Spleen (tissue), 11 donors: Measurements from ENCODE around the gene CNDP2. TPM values are rescaled to one million over a fixed set of nuclear protein-coding genes. Genes with fewer than 3 reads are reported as not detected.

Experiments used
- DNase-seq: peaks from one replicate; pipeline ENCODE4 v3.0.0-alpha.2; 2020
- H3K27ac ChIP-seq, 8 donors: fragments of 200-600 bp; sonication (generic) in 7 of 8; 1 replicate in 4 of 8; 2 replicates in 4 of 8; pipeline versions ENCODE4 v1.5.0 to v1.8.0; 2016 to 2021; ENCODE audit warnings: inconsistent platforms in 4 of 8, mild to moderate bottlenecking in 4 of 8, moderate library complexity in 1 of 8
- H3K27me3 ChIP-seq, 7 donors: fragments of 200-600 bp; sonication (generic) in 6 of 7; replicated peaks in 1 of 7; 1 replicate in 4 of 7; 2 replicates in 3 of 7; pipeline versions ENCODE4 v1.5.0 to v1.8.0; 2016 to 2021; ENCODE audit warnings: inconsistent platforms in 3 of 7, mild to moderate bottlenecking in 1 of 7
- H3K36me3 ChIP-seq, 6 donors: fragments of 200-600 bp; sonication (generic) in 5 of 6; 1 replicate in 4 of 6; 2 replicates in 2 of 6; pipeline versions ENCODE4 v1.5.0 to v1.8.0; 2016 to 2021; ENCODE audit warnings: inconsistent platforms in 2 of 6
- H3K4me1 ChIP-seq, 6 donors: fragments of 200-600 bp; sonication (generic) in 5 of 6; 1 replicate in 3 of 6; 2 replicates in 3 of 6; pipeline versions ENCODE4 v1.5.0 to v1.8.0; 2016 to 2021; ENCODE audit warnings: inconsistent platforms in 3 of 6
- H3K4me3 ChIP-seq, 8 donors: fragments of 200-600 bp; sonication (generic) in 7 of 8; 1 replicate in 4 of 8; 2 replicates in 4 of 8; pipeline versions ENCODE4 v1.5.0 to v1.8.0; 2016 to 2021; ENCODE audit warnings: inconsistent platforms in 4 of 8, mild to moderate bottlenecking in 4 of 8, moderate library complexity in 2 of 8
- H3K9me3 ChIP-seq, 8 donors: fragments of 200-600 bp; sonication (generic) in 7 of 8; 1 replicate in 4 of 8; 2 replicates in 4 of 8; pipeline versions ENCODE4 v1.5.0 to v1.8.0; 2016 to 2021; ENCODE audit warnings: inconsistent platforms in 4 of 8
- CTCF ChIP-seq, 11 experiments: fragments of 200-600 bp in 7 of 11; fragments of 450-650 bp in 4 of 11; sonication (generic) in 4 of 11; IDR thresholded peaks in 8 of 11; conservative IDR thresholded peaks in 3 of 11; 1 replicate in 7 of 11; 2 replicates in 4 of 11; pipeline versions ENCODE4 v1.4.0 to v1.8.0; 2016 to 2021; ENCODE audit warnings: antibody characterized with exemption in 11 of 11, inconsistent platforms in 4 of 11, mild to moderate bottlenecking in 1 of 11
- POLR2A ChIP-seq, 3 donors: fragments of 450-650 bp; IDR thresholded peaks; one replicate each; pipeline ENCODE4 v1.5.1; 2017; ENCODE audit warnings: antibody characterized with exemption in 3 of 3, mild to moderate bottlenecking in 1 of 3
- POLR2AphosphoS5 ChIP-seq, 3 donors: sonication (generic); formaldehyde crosslinking; IDR thresholded peaks; one replicate each; pipeline ENCODE4 v1.5.1; 2017; ENCODE audit warnings: antibody characterized with exemption in 3 of 3
- WGBS, 5 donors: extraction: QIAGEN DNeasy Blood & Tissue Kit in 3 of 5; methylation state at CpG; one replicate each; pipeline versions ENCODE4 v1.1.5 to v1.1.7; 2013 to 2018; 5-methylcytosine and 5-hydroxymethylcytosine counted together
- intact Hi-C: fragments of 100-400 bp; cut with DNase I; formaldehyde crosslinking; loops from one replicate; pipeline ENCODE4 v1.15.0; 2023; ENCODE audit warnings: low total_unique reads
- polyA plus RNA-seq, 3 donors: library from polyadenylated mRNA; stranded (reverse); fragments of 200-250 nt; gene quantifications; one replicate each; pipeline ENCODE4 v1.2.1, GENCODE V29; 2013
- total RNA-seq, 7 donors: library from RNA; depleted of rRNA in 3 of 7; stranded (reverse); fragments of >200 nt in 3 of 7; fragmentation: NEBNext Ultra II Directional in 4 of 7; extraction: Animal tissue kit (Norgen Biotek cat#: 25700) in 4 of 7; gene quantifications; one replicate each; pipeline versions ENCODE4 v1.1.0 to v1.2.1, GENCODE V29; 2016 to 2021
- donor health status: healthy with polysubstance abuse.
- donor health status: DM: no; HTN: no; CAD: no; lungs with moderate emphysema.
- donor health status: DM: no; HTN: no; CAD: no.
- donor health status: Bipolar disorder and iron deficiency.
- donor health status: healthy.
- donor health status: DM: no; HTN: no; CAD: no.
- donor health status: DM: yes; HTN: yes; CAD: no.

Gene CNDP2
- total and polyA plus RNA-seq, 10 donors: 102 to 310 (median 271) TPM

DNA sequence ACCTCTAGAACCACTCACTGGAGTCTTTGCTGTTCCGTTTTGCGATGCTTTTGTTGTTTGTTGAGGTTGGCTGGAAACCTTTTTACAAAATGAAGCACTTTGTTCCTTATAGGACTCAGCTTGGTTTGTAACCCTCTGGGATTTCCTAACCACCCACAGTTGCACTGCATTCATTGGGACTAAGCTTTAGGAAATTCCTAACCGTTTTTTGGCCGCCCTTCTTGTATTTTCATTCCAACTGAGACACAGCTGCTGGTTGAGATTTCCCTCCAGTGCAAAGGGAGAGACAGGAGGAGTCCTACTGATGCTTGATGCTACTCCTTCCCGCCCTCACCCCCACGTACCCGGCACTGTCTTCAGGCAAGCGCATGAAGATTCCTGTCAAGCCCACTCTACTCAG lies 32.9 kb upstream of the CNDP2 start:
- intact Hi-C loops: no loop called here
- Histone ChIP-seq H3K36me3 (no peaks in the 10 kb centered on the region), H3K4me1 (no peaks in the 10 kb centered on the region), H3K27me3 (peaks cover 0 to 26% (median under 1%) of the 10 kb centered on the region in 7 donors), H3K4me3 (no peak overlapping the region), H3K9me3 (no peaks in the 10 kb centered on the region), H3K27ac (no peak overlapping the region)
- TF ChIP-seq CTCF (IDR thresholded peaks at IDR 0.05 in 8 of 11, conservative IDR thresholded peaks at IDR 0.05 in 3 of 11) (no peak), POLR2A (IDR thresholded peaks at IDR 0.05) (no peak), POLR2AphosphoS5 (IDR thresholded peaks at IDR 0.05) (no peak)
- DNase-seq: no peak
- 82 to 91% (median 87%) methylated on average over 8 of the region's 8 CpGs for WGBS, 5 donors

DNA sequence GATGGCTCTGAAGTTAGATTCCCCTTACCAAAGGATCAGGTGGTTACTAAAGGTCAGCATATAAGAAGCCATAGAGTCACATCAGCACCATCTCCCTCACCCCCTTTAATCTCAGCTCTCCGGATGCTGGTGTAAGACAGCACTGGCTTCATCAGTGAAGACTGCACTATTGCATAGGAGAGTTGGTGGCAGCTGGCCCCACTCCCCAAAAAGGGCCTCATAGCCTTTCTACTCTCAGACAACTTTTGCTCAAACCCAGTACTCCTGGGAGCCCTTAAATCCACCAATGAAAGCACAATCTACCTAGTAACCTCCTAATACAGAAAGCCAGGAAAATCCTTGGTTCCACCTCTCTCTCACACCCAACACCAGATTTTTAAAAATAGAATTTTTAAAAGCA lies 32.2 kb upstream of the CNDP2 start:
- Histone ChIP-seq H3K36me3 (no peaks in the 10 kb centered on the region), H3K4me1 (no peaks in the 10 kb centered on the region), H3K27ac (no peak overlapping the region), H3K4me3 (no peak overlapping the region), H3K27me3 (peaks cover 0 to 18% (median 0%) of the 10 kb centered on the region in 7 donors), H3K9me3 (no peaks in the 10 kb centered on the region)
- TF ChIP-seq POLR2A (IDR thresholded peaks at IDR 0.05) (no peak), POLR2AphosphoS5 (IDR thresholded peaks at IDR 0.05) (no peak), CTCF (IDR thresholded peaks at IDR 0.05 in 8 of 11, conservative IDR thresholded peaks at IDR 0.05 in 3 of 11) (no peak)
- no peak for DNase-seq
- 91 to 100% (median 94%) methylated on average over 1 of the region's 1 CpG for WGBS, 5 donors
- intact Hi-C loops: no loop called here

DNA sequence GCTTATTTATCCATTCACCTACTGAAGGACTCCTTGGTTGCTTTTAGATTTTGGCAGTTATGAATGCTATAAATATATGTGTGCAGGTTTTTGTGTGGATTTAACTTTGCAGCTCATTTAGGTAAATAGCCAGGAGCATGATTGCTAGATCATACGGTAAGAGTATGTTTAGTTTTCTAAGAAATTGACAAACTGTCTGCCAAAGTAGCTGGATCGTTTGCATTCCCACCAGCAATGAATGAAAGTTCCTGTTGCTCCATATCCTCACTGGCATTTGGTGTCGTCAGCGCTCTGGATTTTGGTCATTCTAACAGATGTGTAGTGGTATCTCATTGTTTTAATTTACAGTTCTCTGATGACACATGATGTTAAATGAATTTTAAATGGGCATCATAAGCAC lies 30.4 kb upstream of the CNDP2 start:
- H3K9me3 ChIP-seq: peaks cover 0 to 11% (median 5%) of the 10 kb centered on the region in 8 donors
- intact Hi-C loops: no loop called here
- peaks cover 0 to 9% (median 0%) of the 10 kb centered on the region in 7 donors for H3K27me3 ChIP-seq
- no peak for DNase-seq
- TF ChIP-seq CTCF (IDR thresholded peaks at IDR 0.05 in 8 of 11, conservative IDR thresholded peaks at IDR 0.05 in 3 of 11) (no peak), POLR2AphosphoS5 (IDR thresholded peaks at IDR 0.05) (no peak), POLR2A (IDR thresholded peaks at IDR 0.05) (no peak)
- no peak overlapping the region for H3K4me3 ChIP-seq
- no peaks in the 10 kb centered on the region for H3K36me3 ChIP-seq
- H3K27ac ChIP-seq: no peak overlapping the region
- no peaks in the 10 kb centered on the region for H3K4me1 ChIP-seq
- 73 to 93% (median 79%) methylated on average over 4 of the region's 4 CpGs for WGBS, 5 donors

DNA sequence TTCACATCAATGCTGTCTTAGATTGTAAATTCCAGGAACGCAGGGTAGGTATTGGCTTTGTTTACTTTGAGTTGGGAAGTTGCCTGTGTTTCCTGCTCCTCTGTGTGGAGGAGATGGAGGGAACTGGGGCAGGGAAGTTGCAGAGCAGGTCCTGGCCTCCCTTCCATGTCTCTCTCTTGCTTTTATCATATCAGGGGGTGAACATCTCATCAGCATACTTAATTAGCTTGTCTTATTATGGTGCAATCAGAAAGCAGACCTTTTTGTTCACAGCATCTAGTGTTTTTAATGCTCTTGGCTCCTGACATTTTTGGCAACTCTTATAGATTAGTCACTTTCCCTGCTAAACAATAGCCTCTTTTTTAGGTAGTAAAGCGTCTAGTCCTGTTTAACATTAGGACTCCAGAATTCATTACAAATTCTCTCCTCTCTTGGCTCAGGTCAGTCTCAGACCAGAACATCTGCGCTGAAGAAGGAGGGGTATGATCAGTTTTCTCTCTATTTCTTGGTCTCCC lies 27.6 kb upstream of the CNDP2 start:
- Histone ChIP-seq H3K36me3 (no peaks in the 10 kb centered on the region), H3K27ac (no peak overlapping the region), H3K27me3 (peaks cover 0 to 4% (median 0%) of the 10 kb centered on the region in 7 donors), H3K4me3 (no peak overlapping the region), H3K9me3 (peaks cover 0 to 19% (median 6%) of the 10 kb centered on the region in 8 donors), H3K4me1 (no peaks in the 10 kb centered on the region)
- no peak for DNase-seq
- intact Hi-C loops: no loop called here
- TF ChIP-seq POLR2A (IDR thresholded peaks at IDR 0.05) (no peak), CTCF (IDR thresholded peaks at IDR 0.05 in 8 of 11, conservative IDR thresholded peaks at IDR 0.05 in 3 of 11) (no peak), POLR2AphosphoS5 (IDR thresholded peaks at IDR 0.05) (no peak)
- WGBS, 5 donors: 75 to 89% (median 78%) methylated on average over 3 of the region's 3 CpGs
